Subcutaneous abdominal adipose tissue (tissue), 5 donors: ENCODE data around the gene YWHAG.

Source experiments
- H3K27ac ChIP-seq: one replicate; pipeline ENCODE4 v1.7.0; 2013; ENCODE audit warnings: low read depth, mild to moderate bottlenecking, inconsistent platforms, low read length, moderate library complexity
- H3K27me3 ChIP-seq, 5 donors: one replicate each; pipeline ENCODE4 v1.7.0; 2013; ENCODE audit warnings: low read length in 5 of 5, inconsistent platforms in 1 of 5; ENCODE audit not compliant: control insufficient read depth in 5 of 5, insufficient read depth in 4 of 5
- H3K36me3 ChIP-seq, 5 donors: one replicate each; pipeline ENCODE4 v1.7.0; 2013; ENCODE audit warnings: low read length in 5 of 5; ENCODE audit not compliant: control insufficient read depth in 5 of 5, insufficient read depth in 5 of 5
- H3K4me1 ChIP-seq, 5 donors: one replicate each; pipeline ENCODE4 v1.7.0; 2013; ENCODE audit warnings: low read length in 5 of 5, mild to moderate bottlenecking in 3 of 5, moderate library complexity in 1 of 5; ENCODE audit not compliant: control insufficient read depth in 5 of 5, insufficient read depth in 5 of 5
- H3K4me3 ChIP-seq, 5 donors: one replicate each; pipeline ENCODE4 v1.7.0; 2013; ENCODE audit warnings: low read length in 5 of 5, low read depth in 1 of 5
- H3K9ac ChIP-seq, 5 donors: one replicate each; pipeline ENCODE4 v1.7.0; 2013; ENCODE audit warnings: low read length in 5 of 5, mild to moderate bottlenecking in 4 of 5, moderate library complexity in 3 of 5
- H3K9me3 ChIP-seq, 5 donors: one replicate each; pipeline ENCODE4 v1.7.0; 2013; ENCODE audit warnings: low read length in 5 of 5; ENCODE audit not compliant: control insufficient read depth in 5 of 5
- donor health status: healthy.
- donor health status: healthy.
- donor health status: healthy.
- donor health status: healthy.
- donor health status: healthy.

YWHAG gene

GRCh38 chr7:76352193-76352592 lies 6.6 kb downstream of the YWHAG start:
- peak overlapping the region; percentile 99 for H3K27ac ChIP-seq
- peaks cover 12 to 41% (median 22%) of the 10 kb centered on the region in 5 donors for H3K36me3 ChIP-seq
- H3K9ac ChIP-seq = peak overlapping the region in 1 of 5 donors; percentile 56
- H3K9me3 ChIP-seq = no peaks in the 10 kb centered on the region
- peak overlapping the region in 1 of 5 donors; percentile 29 for H3K4me3 ChIP-seq
- H3K27me3 ChIP-seq = no peaks in the 10 kb centered on the region
- H3K4me1 ChIP-seq = peaks cover 2 to 92% (median 87%) of the 10 kb centered on the region in 5 donors

- H3K27ac ChIP-seq = peak overlapping the region; percentile 99
- no peaks in the 10 kb centered on the region for H3K9me3 ChIP-seq
- H3K4me3 ChIP-seq = no peak overlapping the region
- peaks cover 13 to 44% (median 28%) of the 10 kb centered on the region in 5 donors for H3K36me3 ChIP-seq
- no peak overlapping the region for H3K9ac ChIP-seq
- H3K27me3 ChIP-seq = no peaks in the 10 kb centered on the region
- H3K4me1 ChIP-seq = peaks cover 0 to 93% (median 87%) of the 10 kb centered on the region in 5 donors
Observed at GRCh38 chr7:76351372-76351771, 7.4 kb downstream of the YWHAG start.

- Histone ChIP-seq H3K27me3 (no peaks in the 10 kb centered on the region), H3K9me3 (no peaks in the 10 kb centered on the region), H3K36me3 (peaks cover 16 to 56% (median 36%) of the 10 kb centered on the region in 5 donors), H3K9ac (no peak overlapping the region), H3K4me1 (peaks cover 0 to 83% (median 74%) of the 10 kb centered on the region in 5 donors), H3K27ac (peak overlapping the region; percentile 99), H3K4me3 (no peak overlapping the region)
Observed at GRCh38 chr7:76349313-76349885, 9.4 kb downstream of the YWHAG start.

GRCh38 chr7:76347710-76348109 lies 11.1 kb downstream of the YWHAG start:
- Histone ChIP-seq H3K36me3 (peaks cover 22 to 72% (median 47%) of the 10 kb centered on the region in 5 donors), H3K9me3 (no peaks in the 10 kb centered on the region), H3K27me3 (no peaks in the 10 kb centered on the region), H3K4me3 (no peak overlapping the region), H3K9ac (peak overlapping the region in 2 of 5 donors; percentile 7 to 25), H3K4me1 (peaks cover 3 to 67% (median 61%) of the 10 kb centered on the region in 5 donors), H3K27ac (peak overlapping the region; percentile 99)

- no peak overlapping the region for H3K4me3 ChIP-seq
Observed at GRCh38 chr7:76346778-76347177, 12.0 kb downstream of the YWHAG start.

GRCh38 chr7:76346097-76346496 lies 12.7 kb downstream of the YWHAG start:
- Histone ChIP-seq H3K27me3 (no peaks in the 10 kb centered on the region), H3K9ac (peak overlapping the region in 2 of 5 donors; percentile 7 to 20), H3K27ac (peak overlapping the region; percentile 62), H3K4me3 (peak overlapping the region in 1 of 5 donors; percentile 24), H3K9me3 (no peaks in the 10 kb centered on the region), H3K4me1 (peaks cover 3 to 65% (median 57%) of the 10 kb centered on the region in 5 donors), H3K36me3 (peaks cover 27 to 81% (median 56%) of the 10 kb centered on the region in 5 donors)

More at GRCh38 chr7:76346778-76347177, 12.0 kb downstream of the YWHAG start:
- H3K9ac ChIP-seq = peak overlapping the region in 2 of 5 donors; percentile 1 to 23
- H3K27me3 ChIP-seq = no peaks in the 10 kb centered on the region
- H3K27ac ChIP-seq = peak overlapping the region; percentile 62
- peaks cover 25 to 79% (median 52%) of the 10 kb centered on the region in 5 donors for H3K36me3 ChIP-seq
- H3K4me1 ChIP-seq = peaks cover 3 to 65% (median 60%) of the 10 kb centered on the region in 5 donors
- no peaks in the 10 kb centered on the region for H3K9me3 ChIP-seq

GRCh38 chr7:76343931-76344321 lies 14.9 kb downstream of the YWHAG start:
- Histone ChIP-seq H3K4me3 (no peak overlapping the region), H3K9ac (no peak overlapping the region), H3K4me1 (peaks cover 5 to 68% (median 63%) of the 10 kb centered on the region in 5 donors), H3K27ac (peak overlapping the region; percentile 62), H3K36me3 (peaks cover 22 to 68% (median 50%) of the 10 kb centered on the region in 5 donors), H3K9me3 (no peaks in the 10 kb centered on the region), H3K27me3 (no peaks in the 10 kb centered on the region)

- peaks cover 22 to 64% (median 50%) of the 10 kb centered on the region in 5 donors for H3K36me3 ChIP-seq
- H3K9me3 ChIP-seq = no peaks in the 10 kb centered on the region
- H3K4me1 ChIP-seq = peaks cover 7 to 71% (median 63%) of the 10 kb centered on the region in 5 donors
- no peak overlapping the region for H3K9ac ChIP-seq
- H3K27ac ChIP-seq = peak overlapping the region; percentile 94
- H3K4me3 ChIP-seq = no peak overlapping the region
- no peaks in the 10 kb centered on the region for H3K27me3 ChIP-seq
Observed at GRCh38 chr7:76343294-76343930, 15.4 kb downstream of the YWHAG start.

- Histone ChIP-seq H3K4me3 (no peak overlapping the region), H3K27me3 (no peaks in the 10 kb centered on the region), H3K9me3 (no peaks in the 10 kb centered on the region), H3K36me3 (peaks cover 19 to 56% (median 49%) of the 10 kb centered on the region in 5 donors), H3K9ac (peak overlapping the region in 2 of 5 donors; percentile 42 to 44), H3K27ac (peak overlapping the region; percentile 94), H3K4me1 (peaks cover 7 to 72% (median 63%) of the 10 kb centered on the region in 5 donors)
Observed at GRCh38 chr7:76342222-76342621, 16.6 kb downstream of the YWHAG start.

GRCh38 chr7:76340617-76341131 lies 18.1 kb downstream of the YWHAG start:
- peak overlapping the region in 1 of 5 donors; percentile 49 for H3K9ac ChIP-seq
- H3K27me3 ChIP-seq = no peaks in the 10 kb centered on the region
- H3K36me3 ChIP-seq = peaks cover 16 to 45% (median 38%) of the 10 kb centered on the region in 5 donors
- H3K4me3 ChIP-seq = no peak overlapping the region
- peak overlapping the region; percentile 94 for H3K27ac ChIP-seq
- H3K4me1 ChIP-seq = peaks cover 10 to 72% (median 61%) of the 10 kb centered on the region in 5 donors
- no peaks in the 10 kb centered on the region for H3K9me3 ChIP-seq
